DMS79 treated with DMSO at 0.1 percent for 48 hours (cell line): ENCODE results near the gene TXNRD2.
A peak's percentile ranks its signal among the peaks of the same experiment; 100 is the strongest.

ENCODE experiments used
- DNase-seq: peaks from one replicate; lab custom pipeline; 2025; lab: John Stamatoyannopoulos, UW

The TXNRD2 gene

DNA sequence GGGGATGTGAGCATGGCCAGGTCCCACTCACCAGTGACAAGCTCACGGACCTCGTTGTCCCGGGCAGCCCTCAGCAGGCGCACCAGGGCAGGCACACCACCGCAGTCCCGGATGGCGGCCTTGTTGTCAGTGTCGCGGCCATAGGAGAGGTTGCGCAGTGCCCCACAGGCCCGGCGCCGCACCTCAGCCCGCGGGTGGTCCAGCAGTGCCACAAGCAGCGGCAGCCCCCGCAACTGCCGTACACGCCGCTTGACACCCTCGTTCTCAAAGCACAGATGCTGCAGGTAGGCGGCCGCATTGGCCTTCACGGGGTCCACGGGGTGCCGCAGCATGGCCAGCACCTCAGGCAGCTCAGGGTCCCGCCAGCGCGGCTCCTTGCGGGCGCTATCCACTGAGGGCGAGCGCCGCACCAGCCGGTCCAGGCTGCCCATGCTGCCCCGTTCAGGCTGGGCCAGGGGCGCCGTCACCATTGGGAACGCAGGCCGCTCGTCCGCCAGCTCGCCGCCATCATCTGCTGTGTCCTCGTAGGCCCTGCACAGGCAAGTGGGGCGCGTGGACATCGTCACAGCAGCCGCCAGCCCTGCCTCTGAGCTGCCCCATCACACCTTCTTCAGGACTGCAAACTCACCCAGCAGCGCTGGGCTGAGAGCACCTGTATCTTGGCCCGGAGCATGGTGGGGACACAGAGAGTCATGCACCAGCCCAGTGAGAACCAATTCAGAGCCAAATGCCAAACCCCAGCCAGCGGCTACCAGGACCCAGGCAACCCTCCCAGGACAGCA is 38.3 kb upstream of the TXNRD2 start:
- no peak for DNase-seq

DNA sequence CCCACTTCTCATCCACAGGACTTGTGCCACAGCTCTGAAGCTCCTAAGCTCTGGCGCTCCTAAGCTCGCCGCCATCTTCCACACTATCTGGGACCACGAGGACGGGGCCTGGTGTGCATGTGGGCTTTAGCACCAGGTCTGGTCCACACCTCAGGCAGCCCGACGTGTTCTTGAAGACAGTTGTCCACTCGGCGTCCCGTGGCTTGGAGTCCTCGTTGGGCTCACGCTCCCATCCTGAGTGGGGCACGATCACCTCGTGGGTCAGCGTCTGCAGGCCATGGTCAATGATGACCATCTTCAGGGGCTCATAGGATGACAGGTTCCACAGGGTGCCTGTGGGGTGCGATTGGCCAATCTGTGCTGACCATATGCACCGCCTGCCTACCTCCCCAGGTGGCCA is 37.1 kb upstream of the TXNRD2 start:
- no peak for DNase-seq

DNA sequence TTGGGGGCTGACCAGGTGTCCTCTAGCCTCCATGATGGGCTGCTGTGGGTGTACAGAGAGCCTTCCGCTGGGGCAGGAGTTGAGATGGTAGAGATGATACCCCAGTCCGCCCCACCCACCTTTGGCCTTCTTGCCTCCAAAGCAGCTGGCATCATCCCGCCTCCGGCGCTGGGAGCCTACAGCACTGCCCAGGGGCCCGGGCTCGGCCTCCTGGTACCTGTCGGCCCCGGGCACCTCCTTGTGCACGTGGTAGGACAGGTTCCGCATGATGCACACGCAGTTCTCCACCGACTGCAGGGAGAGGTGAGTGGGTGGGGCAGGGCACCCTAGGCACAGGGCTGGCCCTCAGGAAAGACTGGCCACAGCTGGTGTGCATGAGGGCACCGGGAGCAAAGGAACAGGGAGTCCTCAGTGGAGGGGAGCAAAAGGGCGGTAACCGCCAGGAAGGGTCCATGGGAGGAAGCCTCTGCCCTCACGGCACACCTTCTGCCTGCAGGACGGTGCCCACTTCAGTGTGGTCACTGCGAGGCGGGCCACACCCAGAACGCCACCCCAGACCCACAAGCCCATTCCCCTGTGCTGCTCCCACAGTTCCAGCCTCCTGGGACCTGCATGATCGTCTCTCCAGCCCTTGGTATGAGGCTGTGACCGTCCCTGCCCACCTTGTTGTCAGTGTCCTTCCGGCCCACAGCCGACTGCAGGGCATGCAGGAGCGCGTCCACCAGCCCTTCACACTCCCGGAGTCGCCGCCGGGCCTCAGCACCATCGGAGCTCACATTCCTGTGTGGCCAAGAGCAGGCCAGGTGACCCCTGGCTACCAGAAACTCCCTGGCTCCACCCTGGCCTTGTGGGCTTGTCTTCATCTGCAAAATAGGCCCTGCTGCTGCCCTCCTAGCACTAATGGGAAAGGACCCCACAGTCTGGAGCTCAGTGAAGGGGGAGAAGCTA is 36.0 kb upstream of the TXNRD2 start:
- no peak for DNase-seq

DNA sequence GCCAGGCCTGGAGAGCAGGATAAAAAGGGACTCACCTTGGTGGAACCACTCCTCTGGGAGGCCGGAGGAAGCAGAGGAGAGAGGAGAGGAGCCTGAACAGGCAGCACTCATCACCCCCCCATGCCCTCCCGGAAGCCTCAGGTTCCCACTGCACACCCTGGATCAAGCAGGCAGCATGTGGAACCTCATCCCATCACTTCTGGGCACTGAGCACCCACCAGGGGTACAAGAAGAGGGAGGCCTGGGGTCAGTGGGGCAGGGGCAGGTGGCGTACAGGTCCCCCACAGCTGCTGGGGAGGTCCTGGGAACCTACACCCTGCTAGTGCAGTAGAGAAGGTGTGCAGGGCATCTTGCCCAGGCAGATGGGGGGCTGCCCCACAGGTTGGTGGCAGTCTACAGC is 35.1 kb upstream of the TXNRD2 start:
- DNase-seq = no peak

DNA sequence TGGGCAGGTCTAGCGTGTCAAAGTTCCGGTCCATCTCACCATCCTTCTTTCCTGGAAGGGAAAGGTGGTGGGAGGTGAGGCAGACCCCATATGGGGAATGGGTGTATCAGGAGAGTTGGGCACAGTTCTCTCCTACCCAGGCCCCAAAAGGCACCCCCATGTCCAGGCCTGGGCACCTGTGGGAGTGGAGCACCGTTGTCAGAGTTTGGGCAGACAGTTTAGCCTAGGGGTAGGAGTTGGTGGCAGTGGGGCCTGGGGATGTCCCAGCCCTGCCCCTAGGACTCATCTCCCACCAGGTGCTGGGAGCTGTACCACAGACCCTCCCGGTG is 34.1 kb upstream of the TXNRD2 start:
- no peak for DNase-seq

DNA sequence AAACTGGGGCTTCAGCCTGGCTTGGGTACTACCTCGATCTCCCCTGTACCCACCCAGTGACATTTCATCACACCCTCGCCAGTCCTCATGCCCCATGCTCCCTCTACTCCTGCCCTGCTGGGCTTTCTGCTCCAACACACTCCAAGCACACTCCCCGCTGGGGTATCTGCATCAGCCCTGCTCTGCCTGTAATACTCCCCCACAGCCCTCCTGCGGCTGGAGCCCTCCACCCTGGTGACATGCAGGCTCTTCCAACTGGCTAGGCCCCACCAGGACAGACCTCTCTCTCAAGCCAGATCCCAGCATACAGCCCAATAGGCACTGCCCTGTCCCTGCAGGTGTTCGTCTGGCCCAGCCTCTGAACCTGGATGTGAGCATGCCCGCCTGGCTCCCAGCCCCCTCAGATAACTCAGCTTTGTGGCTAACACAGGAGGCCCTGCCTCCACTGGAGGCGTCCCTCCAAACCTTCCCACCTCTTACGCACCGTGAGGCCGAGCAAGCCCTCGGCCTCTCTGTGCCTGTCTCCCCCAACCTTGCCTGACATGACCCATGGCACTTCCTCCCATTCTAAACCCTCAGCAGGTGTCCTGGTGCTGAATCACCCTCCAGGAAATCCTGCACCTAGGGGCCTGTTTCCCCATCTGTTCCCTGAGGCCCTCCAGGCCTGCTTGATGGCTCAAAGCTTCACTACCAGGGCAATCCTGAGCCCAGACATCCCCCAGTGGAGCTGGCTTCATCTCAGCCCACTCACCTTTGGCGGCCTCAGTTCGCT is 33.5 kb upstream of the TXNRD2 start:
- DNase-seq = peak; percentile 56

DNA sequence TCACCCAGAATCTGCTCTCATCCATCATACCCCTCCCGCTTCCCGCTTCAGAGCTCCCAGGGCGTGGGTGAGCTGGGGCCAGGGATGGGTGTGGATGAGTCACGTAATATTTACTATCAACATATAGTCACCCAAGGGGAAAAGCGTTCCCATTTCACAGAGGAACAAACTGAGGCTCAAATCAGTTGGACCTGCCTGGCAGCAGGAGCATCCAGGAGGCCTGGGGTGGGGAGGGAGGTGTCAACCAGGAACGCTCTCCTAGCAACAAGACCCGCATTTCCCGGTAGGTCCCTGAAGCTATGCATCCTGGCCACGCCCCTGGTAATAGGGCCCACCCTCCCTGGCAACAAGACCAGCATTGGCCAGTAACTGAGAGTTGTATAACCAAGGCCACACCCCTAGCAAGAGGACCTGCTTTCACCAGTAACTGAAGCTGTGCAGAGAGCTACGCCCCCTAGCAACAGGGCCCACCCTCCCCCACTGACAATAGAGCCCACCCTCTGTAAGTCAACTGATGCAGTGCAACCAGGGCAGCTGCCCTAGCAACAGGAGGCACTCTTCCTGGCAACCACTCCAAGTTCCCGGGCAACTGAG is 32.7 kb upstream of the TXNRD2 start:
- DNase-seq = peak; percentile 66

DNA sequence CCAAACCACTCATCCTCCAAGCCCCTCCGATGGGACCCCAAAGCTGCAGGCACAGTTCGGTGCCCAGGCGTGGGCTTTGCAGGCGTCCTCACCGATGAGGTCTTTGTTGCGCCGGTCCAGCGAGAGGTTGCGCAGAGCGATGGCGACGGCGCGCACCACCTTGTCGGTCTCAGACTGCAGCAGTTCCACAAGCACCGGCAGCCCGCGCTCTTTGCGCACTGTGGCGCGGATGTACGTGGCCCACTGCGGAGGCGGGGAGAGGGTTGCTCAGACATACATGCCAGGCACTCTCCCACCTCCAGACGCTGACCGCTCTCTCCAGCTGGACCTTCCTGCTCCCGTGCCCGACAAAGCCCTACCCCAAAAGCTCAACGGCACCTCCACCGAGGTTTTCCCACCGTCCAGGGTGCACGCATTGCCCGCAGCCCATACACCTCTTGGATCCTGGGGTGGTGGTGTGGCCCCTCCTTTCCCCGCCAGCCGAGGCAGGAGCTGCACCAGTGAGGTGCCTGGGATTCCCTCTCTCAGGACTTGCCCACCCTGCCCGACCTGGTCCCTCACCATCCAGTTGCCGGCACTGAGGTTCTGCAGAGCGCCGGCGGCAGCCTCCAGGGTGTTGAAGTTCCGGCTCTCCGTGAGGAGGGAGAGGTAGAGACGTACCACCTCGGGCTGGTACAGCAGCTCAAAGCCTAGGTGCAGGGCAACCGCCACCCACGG is 32.1 kb upstream of the TXNRD2 start:
- DNase-seq = no peak

DNA sequence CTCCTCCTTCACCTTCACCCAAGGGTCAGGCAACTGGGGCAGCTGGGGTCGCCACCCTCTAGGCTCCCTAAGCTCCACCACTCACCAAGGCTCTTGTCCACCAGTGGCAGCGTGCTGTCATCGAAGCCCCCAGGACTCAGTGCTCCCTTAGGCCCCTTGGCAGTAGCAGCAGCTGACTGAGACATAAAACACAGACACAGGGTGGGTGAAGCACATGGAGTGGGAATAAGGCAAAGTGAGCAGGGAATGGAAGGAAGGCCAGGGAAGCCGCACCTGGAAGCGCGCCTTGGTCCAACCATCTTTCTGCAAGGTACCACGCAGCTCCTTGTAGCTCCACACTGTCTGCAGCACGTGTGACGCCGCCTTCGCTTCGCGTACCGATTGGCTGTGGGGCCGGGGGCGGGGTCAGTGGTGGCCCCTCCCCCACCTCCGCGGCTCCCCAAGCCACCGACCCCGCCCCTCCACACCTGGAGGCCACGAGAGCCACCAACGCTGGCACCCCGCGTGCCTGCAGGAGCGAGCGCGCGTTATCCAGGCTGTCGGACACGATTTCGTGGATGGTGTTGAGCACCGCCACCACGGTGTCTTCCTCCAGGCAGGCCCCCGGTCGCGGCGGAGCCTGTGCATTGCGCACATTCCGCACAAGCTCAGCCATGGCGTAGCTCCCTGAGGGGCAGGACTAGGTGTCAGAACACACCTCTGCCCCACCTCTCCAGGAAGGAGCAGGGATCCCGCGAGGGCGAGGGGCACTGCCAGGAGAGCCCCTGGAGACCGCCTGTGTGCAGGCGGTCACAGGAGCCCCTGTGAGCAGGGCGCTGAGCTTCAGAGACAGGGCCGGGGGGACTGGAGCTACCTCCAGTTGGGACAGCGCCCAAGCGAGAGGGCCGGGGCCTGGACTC is 31.3 kb upstream of the TXNRD2 start:
- DNase-seq = no peak

DNA sequence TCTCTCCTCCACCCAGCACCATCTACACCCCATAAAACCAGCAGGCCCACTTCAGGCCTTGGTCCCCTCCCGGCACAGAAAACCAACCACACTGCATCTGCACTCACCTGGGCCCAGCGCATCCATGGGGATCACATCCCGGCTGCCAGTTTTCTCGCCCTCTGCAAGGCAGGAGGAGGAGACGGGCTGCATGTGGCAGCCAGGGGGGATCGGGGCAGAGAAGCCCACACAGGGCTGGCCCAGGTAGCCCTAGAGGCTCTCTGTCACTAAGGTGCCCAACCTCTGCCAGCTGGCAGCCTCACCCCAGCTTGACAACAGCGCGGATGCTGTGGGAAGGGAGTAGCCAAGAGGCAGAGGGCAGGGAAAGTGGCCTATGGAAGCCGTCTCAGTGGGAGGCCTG is 30.6 kb upstream of the TXNRD2 start:
- no peak for DNase-seq

DNA sequence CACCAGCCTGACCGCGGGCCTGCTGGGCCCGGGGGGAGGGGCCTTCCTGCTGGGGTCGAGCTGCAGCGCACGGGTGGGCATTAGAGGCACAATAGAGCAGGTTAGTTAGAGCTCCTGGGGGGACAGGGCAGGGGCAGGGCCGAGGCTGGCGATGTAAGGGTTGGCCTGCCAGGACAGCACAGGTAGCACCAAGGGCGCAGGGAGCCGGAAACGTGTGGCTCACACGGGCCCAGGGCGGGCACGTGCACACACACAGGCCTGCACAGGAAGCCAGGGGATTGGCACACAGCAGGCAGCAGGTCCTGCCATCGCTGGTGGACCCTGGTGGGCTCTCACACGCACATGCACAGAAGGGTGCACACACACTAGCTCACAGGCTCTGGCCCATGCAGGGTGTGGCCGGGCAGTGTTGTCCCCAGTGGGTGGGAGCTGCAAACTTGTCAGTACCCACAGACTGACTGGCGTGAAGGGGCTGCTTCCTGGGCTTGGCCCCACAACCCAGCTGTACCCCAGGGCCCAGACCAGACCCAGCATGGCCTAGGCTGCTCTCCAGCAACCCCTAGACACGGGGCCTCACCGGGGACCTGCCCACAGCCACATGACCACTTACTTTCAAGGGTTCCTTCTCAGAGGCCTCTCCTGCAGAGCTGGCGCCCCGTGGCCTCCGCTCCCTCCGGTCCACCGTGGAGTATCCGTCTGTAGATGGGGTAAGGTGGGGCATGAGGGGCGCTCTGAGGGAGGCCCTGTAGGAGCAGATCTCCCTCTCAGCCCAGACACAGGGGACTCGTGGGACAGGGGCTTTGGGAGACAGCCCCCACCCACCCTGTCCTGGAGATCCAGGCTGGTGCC is 29.9 kb upstream of the TXNRD2 start:
- no peak for DNase-seq

DNA sequence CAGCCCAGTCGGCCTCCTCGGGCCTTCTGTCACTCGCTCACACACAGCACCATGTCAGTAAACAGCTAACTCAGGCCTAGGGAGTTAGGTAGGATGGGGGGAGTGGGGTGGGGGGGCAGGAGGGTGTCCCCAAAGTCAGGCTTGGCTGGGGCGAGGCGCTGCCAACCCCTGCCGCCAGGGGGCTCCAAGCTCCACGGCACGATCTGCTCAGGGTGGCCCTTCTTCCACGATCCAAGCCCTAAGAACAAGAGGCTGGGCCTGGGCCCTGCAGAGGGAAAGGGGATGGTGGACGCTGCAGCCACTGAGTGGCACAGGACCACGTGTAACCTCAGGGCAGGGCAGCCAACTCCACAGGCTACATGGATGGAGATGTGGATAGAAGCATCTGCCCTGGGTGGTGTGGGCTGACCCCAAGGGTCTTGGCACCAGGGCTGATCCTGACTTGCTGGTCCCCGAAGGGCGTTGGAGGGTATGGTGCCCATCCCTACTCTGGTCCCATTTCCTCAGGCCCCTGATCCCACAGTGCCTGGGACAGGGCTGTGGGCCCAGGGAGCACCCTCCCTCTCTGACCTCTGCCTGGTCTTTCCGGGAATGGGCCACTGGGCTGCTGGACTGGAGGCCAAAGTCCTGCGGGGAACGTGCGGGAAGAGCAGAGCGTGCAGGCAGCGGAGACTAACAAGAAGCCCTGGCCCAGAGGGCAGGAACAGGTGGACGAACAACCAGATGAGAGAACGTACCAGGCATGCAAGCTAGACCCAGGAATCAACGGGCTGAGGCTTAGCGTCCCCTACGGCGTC is 29.1 kb upstream of the TXNRD2 start:
- DNase-seq = no peak

DNA sequence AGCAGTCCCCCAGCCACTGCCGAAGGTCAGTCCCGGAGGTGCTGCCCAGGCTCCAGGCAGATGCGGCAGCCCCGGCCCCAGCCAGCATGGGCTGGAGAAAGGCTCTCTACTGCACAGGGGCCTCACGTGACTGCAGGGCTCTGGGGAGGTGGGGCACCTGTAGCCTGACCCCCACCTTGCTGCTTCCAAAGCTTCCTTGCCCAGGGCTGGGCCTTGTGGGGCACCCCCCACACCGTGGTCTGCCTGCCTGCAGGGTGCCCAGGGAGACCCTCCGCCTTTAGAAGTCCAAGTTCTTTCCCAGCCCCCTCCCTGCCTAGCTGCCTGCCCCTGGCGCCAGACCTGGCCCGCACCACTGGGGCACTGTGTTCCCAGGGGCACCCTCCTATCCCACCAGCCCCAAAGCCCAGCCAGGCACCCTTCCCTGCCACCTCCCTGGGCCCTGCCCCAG is 28.4 kb upstream of the TXNRD2 start:
- no peak for DNase-seq

DNA sequence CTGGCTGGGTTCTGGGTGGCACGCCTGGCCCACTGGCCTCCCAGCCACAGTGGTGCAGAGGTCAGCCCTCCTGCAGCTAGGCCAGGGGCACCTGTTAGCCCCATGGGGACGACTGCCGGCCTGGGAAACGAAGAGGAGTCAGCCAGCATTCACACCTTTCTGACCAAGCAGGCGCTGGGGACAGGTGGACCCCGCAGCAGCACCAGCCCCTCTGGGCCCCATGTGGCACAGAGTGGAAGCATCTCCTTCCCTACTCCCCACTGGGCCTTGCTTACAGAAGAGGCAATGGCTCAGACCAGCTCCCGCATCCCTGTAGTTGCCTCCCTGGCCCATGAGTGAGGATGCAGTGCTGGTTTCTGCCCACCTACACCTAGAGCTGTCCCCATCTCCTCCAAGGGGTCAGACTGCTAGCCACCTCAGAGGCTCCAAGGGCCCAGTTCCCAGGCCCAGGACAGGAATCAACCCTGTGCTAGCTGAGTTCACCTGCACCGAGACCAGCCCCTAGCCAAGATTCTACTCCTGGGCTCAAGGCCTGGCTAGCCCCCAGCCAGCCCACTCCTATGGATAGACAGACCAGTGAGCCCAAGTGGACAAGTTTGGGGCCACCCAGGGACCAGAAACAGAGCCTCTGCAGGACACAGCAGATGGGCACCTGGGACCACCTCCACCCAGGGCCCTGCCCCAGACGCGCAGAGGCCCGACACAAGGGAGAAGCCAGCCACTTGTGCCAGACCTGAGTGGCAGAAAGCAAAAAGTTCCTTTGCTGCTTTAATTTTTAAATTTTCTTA is 27.7 kb upstream of the TXNRD2 start:
- no peak for DNase-seq

DNA sequence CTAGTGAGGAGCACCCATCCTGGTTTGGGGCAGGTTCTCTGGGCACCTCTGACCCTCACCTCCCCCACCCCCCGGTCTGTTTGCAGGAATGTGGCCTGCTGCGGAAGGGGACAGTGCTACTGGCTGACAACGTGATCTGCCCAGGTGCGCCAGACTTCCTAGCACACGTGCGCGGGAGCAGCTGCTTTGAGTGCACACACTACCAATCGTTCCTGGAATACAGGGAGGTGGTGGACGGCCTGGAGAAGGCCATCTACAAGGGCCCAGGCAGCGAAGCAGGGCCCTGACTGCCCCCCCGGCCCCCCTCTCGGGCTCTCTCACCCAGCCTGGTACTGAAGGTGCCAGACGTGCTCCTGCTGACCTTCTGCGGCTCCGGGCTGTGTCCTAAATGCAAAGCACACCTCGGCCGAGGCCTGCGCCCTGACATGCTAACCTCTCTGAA is 26.9 kb upstream of the TXNRD2 start:
- no peak for DNase-seq

DNA sequence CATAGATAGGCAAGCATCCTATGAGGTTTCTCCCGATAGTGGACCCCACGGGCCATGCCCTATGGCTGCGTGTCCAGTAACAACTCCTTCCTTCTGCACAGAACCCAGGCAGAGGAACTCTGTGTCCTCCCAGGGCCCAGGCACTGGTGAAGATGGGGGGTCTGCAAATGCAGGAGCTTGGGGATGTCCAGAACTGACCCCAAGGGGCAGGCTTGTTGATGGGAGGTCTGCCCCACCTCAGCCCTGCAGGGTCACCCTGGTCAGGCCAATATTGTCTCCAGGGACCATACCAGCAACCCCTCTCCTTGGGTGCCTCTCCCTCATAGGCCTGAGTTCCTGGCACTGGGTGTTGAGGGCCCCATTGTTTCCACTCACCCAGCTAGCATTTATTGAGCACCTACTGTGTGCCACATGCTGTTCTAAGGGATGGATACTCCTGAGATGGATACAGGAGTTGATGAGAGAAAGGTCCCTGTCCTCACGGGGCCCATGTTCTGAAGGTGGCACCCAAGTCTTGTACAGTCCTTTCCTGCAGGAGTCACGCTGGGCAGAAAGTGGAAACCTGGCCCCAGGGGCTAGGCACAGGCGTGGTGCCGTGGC is 26.3 kb upstream of the TXNRD2 start:
- DNase-seq = no peak
